GM19239 (cell line): ENCODE results near the gene ANKRD24.
"Not testable (repeated sequence)": the region's sequence is repeated elsewhere in the genome, so short reads cannot be mapped to it uniquely, and the experiment has no call there.

Experiments
- DNase-seq: peaks from one replicate; pipeline ENCODE4 v3.0.0; 2011; ENCODE audit warnings: low spot score; ENCODE audit not compliant: insufficient read length
- FAIRE-seq: peaks from 2 replicates; lab custom pipeline; 2011; peaks lifted over from hg19 to GRCh38; lab: Jason Lieb, UNC

The ANKRD24 gene

GRCh38 chr19:4172861-4173473, 9.5 kb upstream of the ANKRD24 start:
- no peak for FAIRE-seq
- DNase-seq, result peak; percentile 48

GRCh38 chr19:4173479-4174212, 8.8 kb upstream of the ANKRD24 start:
- DNase-seq (no peak), FAIRE-seq (no peak)

GRCh38 chr19:4174213-4174894, 8.1 kb upstream of the ANKRD24 start:
- DNase-seq (no peak), FAIRE-seq (no peak)

GRCh38 chr19:4174895-4175668, 7.4 kb upstream of the ANKRD24 start:
- DNase-seq, result no peak
- no peak for FAIRE-seq

- no peak for FAIRE-seq
- no peak for DNase-seq
Observed at GRCh38 chr19:4175669-4175931, 6.9 kb upstream of the ANKRD24 start.

GRCh38 chr19:4177146-4177545, 5.3 kb upstream of the ANKRD24 start:
- no peak for FAIRE-seq

GRCh38 chr19:4178990-4179389, 3.5 kb upstream of the ANKRD24 start:
- no peak for DNase-seq
- FAIRE-seq, result no peak

More at GRCh38 chr19:4177146-4177545, 5.3 kb upstream of the ANKRD24 start:
- DNase-seq, result no peak

GRCh38 chr19:4181053-4181508, 1.4 kb upstream of the ANKRD24 start:
- no peak for DNase-seq
- FAIRE-seq, result no peak

- FAIRE-seq, result no peak
- no peak for DNase-seq
Observed at GRCh38 chr19:4183967-4184717, 1.7 kb downstream of the ANKRD24 start.

GRCh38 chr19:4184718-4185352, 2.3 kb downstream of the ANKRD24 start:
- DNase-seq (no peak), FAIRE-seq (no peak)

GRCh38 chr19:4185413-4186086, 3.1 kb downstream of the ANKRD24 start:
- FAIRE-seq (no peak), DNase-seq (no peak)

GRCh38 chr19:4186087-4186993, 3.9 kb downstream of the ANKRD24 start:
- FAIRE-seq, result peak; percentile 77
- peak; percentile 76 for DNase-seq

- FAIRE-seq (no peak), DNase-seq (no peak)
Observed at GRCh38 chr19:4187313-4188122, 5.0 kb downstream of the ANKRD24 start.

- FAIRE-seq (no peak), DNase-seq (no peak)
Observed at GRCh38 chr19:4189641-4190040, 7.2 kb downstream of the ANKRD24 start.

GRCh38 chr19:4192537-4192936, 10.0 kb downstream of the ANKRD24 start:
- not testable (repeated sequence) for DNase-seq, FAIRE-seq

- FAIRE-seq, result no peak
- no peak for DNase-seq
Observed at GRCh38 chr19:4194353-4194752, 11.9 kb downstream of the ANKRD24 start.

GRCh38 chr19:4196009-4196408, 13.5 kb downstream of the ANKRD24 start:
- FAIRE-seq (no peak), DNase-seq (no peak)
